GM19463 (cell line): ENCODE data around the gene ACTN1.
A peak's percentile ranks its signal among the peaks of the same experiment; 100 is the strongest.
"Not testable (repeated sequence)": the region's sequence is repeated elsewhere in the genome, so short reads cannot be mapped to it uniquely, and the experiment has no call there.

Experiments
- ATAC-seq: cut with Tn5 transposase; IDR thresholded peaks from one replicate; pipeline ENCODE4 v1.9.1; 2021; ENCODE audit warnings: mild to moderate bottlenecking, moderate library complexity; ENCODE audit not compliant: unreplicated experiment

ACTN1 gene

GRCh38 chr14:68979021-68979721 lies at the start of gene ACTN1:
Gene ACTN1, minus strand, starts transcription at chr14:68979302. Its CDS starts 246 bp downstream, at chr14:68979056.
- ATAC-seq = peak; percentile 56

GRCh38 chr14:69027242-69027913 lies 48.3 kb upstream of the ACTN1 start:
- ATAC-seq = no peak

- ATAC-seq = no peak
These were observed 43.9 kb upstream of the ACTN1 start for GRCh38 chr14:69023035-69023434.

- not testable (repeated sequence) for ATAC-seq
These were observed 43.0 kb upstream of the ACTN1 start for GRCh38 chr14:69022093-69022492.

GRCh38 chr14:69017706-69018105 lies 38.6 kb upstream of the ACTN1 start:
- ATAC-seq = no peak

GRCh38 chr14:69014829-69015259 lies 35.7 kb upstream of the ACTN1 start:
- no peak for ATAC-seq

GRCh38 chr14:69013943-69014782 lies 35.1 kb upstream of the ACTN1 start:
- no peak for ATAC-seq

GRCh38 chr14:69012256-69012953 lies 33.3 kb upstream of the ACTN1 start:
- no peak for ATAC-seq

- ATAC-seq = no peak
These were observed 31.5 kb upstream of the ACTN1 start for GRCh38 chr14:69010648-69011047.

- no peak for ATAC-seq
These were observed 29.4 kb upstream of the ACTN1 start for GRCh38 chr14:69008421-69008884.

GRCh38 chr14:69006346-69006745 lies 27.2 kb upstream of the ACTN1 start:
- ATAC-seq = no peak

- ATAC-seq = no peak
These were observed 26.5 kb upstream of the ACTN1 start for GRCh38 chr14:69005432-69006148.

- ATAC-seq = no peak
These were observed 25.8 kb upstream of the ACTN1 start for GRCh38 chr14:69004731-69005431.

GRCh38 chr14:69003626-69004025 lies 24.5 kb upstream of the ACTN1 start:
- ATAC-seq = no peak

- no peak for ATAC-seq
These were observed 23.0 kb upstream of the ACTN1 start for GRCh38 chr14:69002069-69002468.

GRCh38 chr14:69001375-69001774 lies 22.3 kb upstream of the ACTN1 start:
- ATAC-seq = no peak

GRCh38 chr14:68998062-68998461 lies 19.0 kb upstream of the ACTN1 start:
- no peak for ATAC-seq

GRCh38 chr14:68995731-68996130 lies 16.6 kb upstream of the ACTN1 start:
- ATAC-seq = no peak

GRCh38 chr14:68994056-68994455 lies 15.0 kb upstream of the ACTN1 start:
- ATAC-seq = no peak

- no peak for ATAC-seq
These were observed 8.5 kb upstream of the ACTN1 start for GRCh38 chr14:68987653-68988036.
